Measurements from ENCODE around the gene FCRLB. TPM values are rescaled to one million over a fixed set of nuclear protein-coding genes. Genes with fewer than 3 reads are reported as not detected.
A peak's percentile ranks its signal among the peaks of the same experiment; 100 is the strongest.

Gene FCRLB
- total and polyA plus RNA-seq, 4 donors, result 0.33 to 2.9 (median 0.57) TPM

- no peak for TF ChIP-seq RAD21 (IDR thresholded peaks at IDR 0.05)
- no peak for TF ChIP-seq RXRA (IDR thresholded peaks at IDR 0.05)
- TF ChIP-seq ZBTB33 (IDR thresholded peaks at IDR 0.05), result no peak
- no peak for TF ChIP-seq SP1 (IDR thresholded peaks at IDR 0.05)
- TF ChIP-seq YY1 (IDR thresholded peaks at IDR 0.05), result no peak
- no peak for TF ChIP-seq CTCF (IDR thresholded peaks at IDR 0.05; ENCODE audit: low read depth, low read length, missing input control)
- no peak for TF ChIP-seq HNF4A (conservative IDR thresholded peaks at IDR 0.05)
- no peak for TF ChIP-seq HNF4G (IDR thresholded peaks at IDR 0.05)
- TF ChIP-seq NR2F2 (IDR thresholded peaks at IDR 0.05), result no peak
- TF ChIP-seq FOXA2 (IDR thresholded peaks at IDR 0.05), result no peak
- no peak for TF ChIP-seq EGR1 (IDR thresholded peaks at IDR 0.05; ENCODE audit: low read depth in 2 of 2)
- no peak for TF ChIP-seq GABPA (IDR thresholded peaks at IDR 0.05 in 1 of 2, conservative IDR thresholded peaks at IDR 0.05 in 1 of 2)
- no peak for TF ChIP-seq TAF1 (conservative IDR thresholded peaks at IDR 0.05)
- no peak for TF ChIP-seq FOXA1 (IDR thresholded peaks at IDR 0.05)
- TF ChIP-seq JUND (IDR thresholded peaks at IDR 0.05), result no peak
- TF ChIP-seq ATF3 (IDR thresholded peaks at IDR 0.05), result no peak
- no peak overlapping the region for H3K4me3 ChIP-seq (ENCODE audit: low read depth in 1 of 3, low read length in 3 of 3)
- H3K27me3 ChIP-seq (ENCODE audit: control insufficient read depth in 4 of 4, insufficient read depth in 4 of 4, low read length in 3 of 4), result no peaks in the 10 kb centered on the region
- H3K4me1 ChIP-seq (ENCODE audit: control insufficient read depth in 4 of 4, insufficient read depth in 4 of 4, low read length in 3 of 4), result peaks cover 0 to 6% (median 3%) of the 10 kb centered on the region in 4 donors
- H3K9ac ChIP-seq (ENCODE audit: low read depth in 1 of 2, low read length in 2 of 2), result no peak overlapping the region
- H3K27ac ChIP-seq (ENCODE audit: low read depth in 1 of 2, low read length in 2 of 2), result no peak overlapping the region
- WGBS, result 87% methylated on average over 5 of the region's 5 CpGs
- no peak for DNase-seq (ENCODE audit: low spot score)
- H3K36me3 ChIP-seq (ENCODE audit: control insufficient read depth in 4 of 4, insufficient read depth in 3 of 4, low read depth in 1 of 4, low read length in 3 of 4), result no peaks in the 10 kb centered on the region
- no peaks in the 10 kb centered on the region for H3K9me3 ChIP-seq (ENCODE audit: control insufficient read depth in 4 of 4, low read length in 3 of 4)
Observed at GRCh38 chr1:161731981-161732718, 10.8 kb downstream of the FCRLB start.

GRCh38 chr1:161733526-161733925, 12.2 kb downstream of the FCRLB start:
- no peak overlapping the region for H3K9ac ChIP-seq (ENCODE audit: low read depth in 1 of 2, low read length in 2 of 2)
- H3K27ac ChIP-seq (ENCODE audit: low read depth in 1 of 2, low read length in 2 of 2), result no peak overlapping the region
- no peaks in the 10 kb centered on the region for H3K27me3 ChIP-seq (ENCODE audit: control insufficient read depth in 4 of 4, insufficient read depth in 4 of 4, low read length in 3 of 4)
- TF ChIP-seq TAF1 (conservative IDR thresholded peaks at IDR 0.05) (no peak), YY1 (IDR thresholded peaks at IDR 0.05) (peak; percentile 24)
- H3K4me3 ChIP-seq (ENCODE audit: low read depth in 1 of 3, low read length in 3 of 3), result no peak overlapping the region
- H3K36me3 ChIP-seq (ENCODE audit: control insufficient read depth in 4 of 4, insufficient read depth in 3 of 4, low read depth in 1 of 4, low read length in 3 of 4), result no peaks in the 10 kb centered on the region
- 47% methylated on average over 1 of the region's 1 CpG for WGBS
- DNase-seq (ENCODE audit: low spot score), result no peak
- H3K4me1 ChIP-seq (ENCODE audit: control insufficient read depth in 4 of 4, insufficient read depth in 4 of 4, low read length in 3 of 4), result no peaks in the 10 kb centered on the region
- H3K9me3 ChIP-seq (ENCODE audit: control insufficient read depth in 4 of 4, low read length in 3 of 4), result no peaks in the 10 kb centered on the region
